H1 (cell line): Measurements from ENCODE around the gene LDLRAD4. TPM values are rescaled to one million over a fixed set of nuclear protein-coding genes. Genes with fewer than 3 reads are reported as not detected.

ENCODE experiments used
- BCL11A ChIP-seq, 2 experiments: IDR thresholded peaks; one replicate each; pipeline ENCODE4 v1.6.1; 2011; ENCODE audit warnings: low read depth in 2 of 2, low read length in 2 of 2, mild to moderate bottlenecking in 2 of 2
- CTBP2 ChIP-seq: IDR thresholded peaks from 2 replicates; pipeline ENCODE4 v1.7.0; 2011; ENCODE audit warnings: borderline replicate concordance, mild to moderate bottlenecking, moderate library complexity, mixed read lengths, low read length; ENCODE audit not compliant: insufficient read depth, insufficient read length
- POLR2A ChIP-seq, 2 experiments: IDR thresholded peaks; 1 replicate in 1 of 2; 2 replicates in 1 of 2; pipeline ENCODE4 v1.6.1; 2011; ENCODE audit warnings: low read depth in 2 of 2, low read length in 2 of 2, mild to moderate bottlenecking in 2 of 2; ENCODE audit errors: control extremely low read depth in 1 of 2
- SAP30 ChIP-seq: fragments of 300-600 bp; sonication (generic); IDR thresholded peaks from 2 replicates; pipeline ENCODE4 v1.7.1; 2012; ENCODE audit warnings: low read length, moderate library complexity, mild to moderate bottlenecking, inconsistent platforms; ENCODE audit not compliant: insufficient read depth, insufficient replicate concordance
- polyA plus RNA-seq, 7 experiments: library from polyadenylated mRNA; depleted of rRNA in 3 of 7; stranded (reverse) in 5 of 7; unstranded in 2 of 7; fragments of >200 nt in 5 of 7; fragments of 200-250 nt in 2 of 7; gene quantifications; 1 replicate in 5 of 7; 2 replicates in 1 of 7; 4 replicates in 1 of 7; pipeline versions ENCODE4 v1.2.1 to v1.2.3, GENCODE V29; 2011 to 2013; ENCODE audit warnings: missing spikeins in 2 of 7, mixed read lengths in 2 of 7
- total RNA-seq: library from RNA; stranded (reverse); fragmentation: NEBNext Ultra II Directional; extraction: Animal tissue kit (Norgen Biotek cat#: 25700); gene quantifications from 2 replicates; pipeline ENCODE4 v1.2.1, GENCODE V29; 2021

Gene LDLRAD4
- total and polyA plus RNA-seq, 2 of the 8 experiments (the other 6 are each of a cell fraction or from before 2014, with no cell fraction given), result 0.77 to 1.4 TPM

GRCh38 chr18:13532406-13533075 lies 314.0 kb downstream of the LDLRAD4 start (continued):
- TF ChIP-seq CTBP2 (no peak), BCL11A (IDR thresholded peaks at IDR 0.05; ENCODE audit: low read depth in 2 of 2, low read length in 2 of 2) (no peak), SAP30 (no peak), POLR2A (IDR thresholded peaks at IDR 0.05; ENCODE audit: control extremely low read depth in 1 of 2, low read depth in 2 of 2, low read length in 2 of 2) (no peak)
- TF ChIP-seq, all 59 proteins: peak for 0
